IPS-NIHi7 (cell line): ENCODE data around the gene KCNJ6.
"Not testable (repeated sequence)": the region's sequence is repeated elsewhere in the genome, so short reads cannot be mapped to it uniquely, and the experiment has no call there.

Experiments
- DNase-seq: peaks from one replicate; pipeline ENCODE4 v3.0.0; 2012; ENCODE audit warnings: mixed read lengths; ENCODE audit errors: extremely low spot score

KCNJ6 gene

DNA sequence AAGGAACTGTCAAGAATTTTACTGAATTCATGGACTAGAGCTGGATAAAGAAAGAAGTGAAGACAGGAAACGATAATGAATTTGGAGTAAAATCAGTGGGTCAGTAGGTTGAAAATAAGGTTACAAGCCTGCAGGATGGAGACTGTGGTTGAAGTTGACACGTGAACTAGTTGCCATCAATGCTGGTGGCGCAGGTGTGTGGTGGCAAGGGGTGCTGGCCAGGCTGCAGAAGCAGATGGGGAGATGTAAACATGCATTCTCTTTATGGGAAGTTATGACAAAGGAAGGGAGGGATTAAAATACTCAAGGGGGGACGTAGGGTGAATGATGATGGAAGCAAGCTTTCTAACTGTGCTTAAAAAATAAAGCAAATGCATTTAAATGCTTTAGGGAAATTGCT, 263.1 kb downstream of the KCNJ6 start:
- no peak for DNase-seq

DNA sequence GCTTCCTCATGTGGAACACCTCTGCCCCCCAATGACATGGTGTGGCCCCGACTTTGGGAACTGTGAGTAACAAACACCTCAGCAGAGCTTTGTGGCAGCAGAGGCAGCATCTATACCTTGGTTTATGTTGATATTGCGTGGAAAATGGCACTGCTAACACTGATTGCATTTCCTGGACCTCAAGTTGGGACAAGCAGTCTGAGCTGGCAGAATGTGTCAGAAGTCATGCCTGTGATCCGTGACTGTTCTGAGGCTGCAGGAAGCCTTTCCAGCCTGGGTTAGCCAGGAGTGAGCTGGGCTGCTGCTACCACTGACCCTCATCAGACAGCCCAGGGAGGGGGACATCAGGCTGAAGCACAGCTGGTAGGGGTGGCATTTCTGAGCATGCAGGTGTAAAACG, 268.5 kb downstream of the KCNJ6 start:
- DNase-seq = no peak

DNA sequence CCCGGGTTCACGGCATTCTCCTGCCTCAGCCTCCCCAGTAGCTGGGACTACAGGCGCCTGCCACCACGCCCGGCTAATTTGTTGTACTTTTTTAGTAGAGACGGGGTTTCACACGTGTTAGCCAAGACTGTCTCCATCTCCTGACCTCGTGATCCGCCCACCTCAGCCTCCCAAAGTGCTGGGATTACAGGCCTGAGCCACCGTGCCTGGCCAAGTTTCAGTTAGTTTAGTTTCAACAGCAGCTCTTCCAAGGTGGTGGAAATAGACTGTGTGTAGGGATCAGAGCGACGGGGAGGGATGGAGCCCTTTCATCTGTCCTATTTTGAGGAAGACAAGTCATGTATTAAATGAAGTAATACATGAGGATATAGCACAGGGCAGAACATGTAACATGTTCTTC, 269.5 kb downstream of the KCNJ6 start:
- DNase-seq = not testable (repeated sequence)

DNA sequence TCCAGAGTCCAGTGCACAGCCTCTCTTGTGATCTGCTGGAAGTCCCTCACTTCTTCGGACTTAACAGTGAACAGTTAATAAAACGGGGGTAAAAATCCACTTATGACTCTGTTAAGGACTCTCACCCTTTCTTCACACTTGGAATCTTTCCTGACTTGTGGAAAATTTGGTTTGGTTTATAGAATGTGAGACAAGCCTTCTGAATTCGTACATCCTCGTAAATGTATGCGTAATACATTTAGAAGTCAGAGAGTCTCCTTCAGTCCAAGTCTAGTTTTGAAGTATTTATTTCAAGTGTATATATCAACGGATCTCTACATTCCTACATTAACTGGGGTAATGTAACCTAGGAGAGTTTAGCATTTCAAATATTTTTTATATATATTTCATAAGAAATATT, 270.4 kb downstream of the KCNJ6 start:
- DNase-seq = no peak

DNA sequence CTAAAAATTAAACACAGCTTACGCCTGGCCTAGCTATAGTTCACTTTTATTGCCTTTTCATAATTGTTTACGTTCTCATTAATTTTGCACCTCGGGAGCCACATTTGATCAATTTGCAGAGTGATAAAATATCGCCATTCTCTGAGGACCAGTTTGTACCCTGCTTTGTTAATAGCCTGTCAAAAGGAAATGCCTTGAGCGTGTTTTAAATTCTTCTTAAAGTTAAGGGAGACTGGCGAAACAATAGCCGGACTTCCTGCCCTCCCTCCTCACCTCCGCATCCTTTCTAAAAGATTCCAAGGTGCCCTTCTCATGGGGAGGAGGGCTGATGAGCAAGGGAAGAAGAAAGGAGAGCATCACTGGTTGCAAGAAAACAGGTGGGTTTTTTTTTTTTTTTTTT, 271.6 kb downstream of the KCNJ6 start:
- no peak for DNase-seq

DNA sequence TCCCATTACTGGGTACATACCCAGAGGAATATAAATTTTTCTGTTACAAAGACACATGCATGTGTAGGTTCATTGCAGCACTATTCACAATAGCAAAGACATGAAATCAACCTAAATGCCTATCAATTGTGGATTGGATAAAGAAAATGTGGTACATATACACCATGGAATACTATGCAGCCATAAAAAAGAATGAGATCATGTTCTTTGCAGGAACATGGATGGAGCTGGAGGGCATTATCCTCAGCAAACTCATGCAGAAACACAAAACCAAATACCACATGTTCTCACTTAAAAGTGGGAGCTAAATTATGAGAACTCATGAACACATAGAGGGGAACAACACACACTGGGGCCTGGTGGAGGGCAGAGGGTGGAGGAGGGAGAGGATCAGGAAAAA, 272.4 kb downstream of the KCNJ6 start:
- not testable (repeated sequence) for DNase-seq

DNA sequence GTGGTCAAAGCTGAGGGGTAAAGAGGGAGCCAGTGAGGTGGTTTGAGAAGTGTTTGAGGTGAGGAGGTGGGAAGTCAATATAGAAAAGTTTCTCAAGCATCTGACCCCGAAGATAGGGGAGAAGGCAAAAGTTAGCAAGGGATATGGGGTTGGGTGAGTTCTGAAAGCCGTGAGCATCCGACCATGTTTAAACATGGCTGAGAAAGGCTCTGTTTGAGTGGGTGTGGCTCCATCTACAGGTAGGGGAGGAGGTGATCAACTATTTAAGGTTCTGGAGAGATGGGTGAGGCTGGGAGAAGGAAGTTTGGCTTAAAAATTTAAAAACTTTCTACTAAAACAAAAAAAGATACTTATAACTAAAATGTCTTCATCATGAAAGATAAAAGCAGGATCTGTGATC, 273.8 kb downstream of the KCNJ6 start:
- DNase-seq = peak; percentile 73

DNA sequence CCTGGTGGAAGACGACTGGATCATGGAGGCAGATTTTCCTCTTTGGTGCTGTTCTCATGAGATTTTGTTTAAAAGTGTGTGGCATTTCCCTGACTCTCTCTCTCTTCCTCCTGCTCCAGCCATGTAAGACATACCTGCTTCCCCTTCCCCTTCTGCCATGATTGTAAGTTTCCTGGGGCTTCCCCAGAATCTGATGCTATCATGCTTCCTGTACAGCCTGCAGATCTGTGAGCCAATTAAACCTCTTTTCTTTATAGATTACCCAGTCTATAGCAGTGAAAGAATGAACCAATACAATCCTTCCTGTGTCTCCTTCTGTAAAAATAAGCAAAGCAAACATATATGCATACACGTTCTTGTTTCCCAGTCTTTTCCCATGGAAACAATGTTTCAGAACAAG, 276.5 kb downstream of the KCNJ6 start:
- no peak for DNase-seq

DNA sequence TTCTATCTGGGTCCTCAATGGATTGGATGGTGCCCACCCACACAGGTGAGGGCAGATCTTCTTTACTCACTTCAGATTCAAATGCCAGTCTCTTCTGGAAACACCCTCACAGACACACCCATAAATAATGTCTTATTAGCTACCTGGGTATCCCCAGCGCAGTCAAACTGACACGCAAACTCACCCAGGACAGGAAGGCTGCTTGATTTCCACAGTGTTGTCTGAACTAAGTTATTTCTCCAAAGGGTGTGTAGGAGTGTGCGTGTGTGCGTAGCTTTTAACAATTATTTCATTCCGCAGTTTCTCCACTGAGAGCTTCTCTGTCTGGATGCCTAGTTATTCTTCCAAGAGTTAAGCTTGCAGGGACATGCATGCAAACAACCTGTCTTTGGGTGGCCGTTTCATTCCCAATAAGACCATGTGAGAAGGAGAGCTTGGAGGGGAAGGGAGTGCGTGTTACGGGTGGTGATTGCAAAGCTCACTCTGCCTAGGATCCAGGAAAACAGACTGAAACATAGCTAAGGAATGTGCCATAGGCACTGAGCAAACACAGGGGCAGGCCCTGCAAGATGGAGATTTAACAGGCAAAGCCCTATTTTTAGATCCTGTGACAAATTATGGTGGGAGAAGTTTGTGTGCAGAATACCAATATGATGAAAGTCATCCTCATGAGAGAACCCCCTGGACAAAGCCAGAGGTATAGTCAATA, 280.0 kb downstream of the KCNJ6 start:
- no peak for DNase-seq

DNA sequence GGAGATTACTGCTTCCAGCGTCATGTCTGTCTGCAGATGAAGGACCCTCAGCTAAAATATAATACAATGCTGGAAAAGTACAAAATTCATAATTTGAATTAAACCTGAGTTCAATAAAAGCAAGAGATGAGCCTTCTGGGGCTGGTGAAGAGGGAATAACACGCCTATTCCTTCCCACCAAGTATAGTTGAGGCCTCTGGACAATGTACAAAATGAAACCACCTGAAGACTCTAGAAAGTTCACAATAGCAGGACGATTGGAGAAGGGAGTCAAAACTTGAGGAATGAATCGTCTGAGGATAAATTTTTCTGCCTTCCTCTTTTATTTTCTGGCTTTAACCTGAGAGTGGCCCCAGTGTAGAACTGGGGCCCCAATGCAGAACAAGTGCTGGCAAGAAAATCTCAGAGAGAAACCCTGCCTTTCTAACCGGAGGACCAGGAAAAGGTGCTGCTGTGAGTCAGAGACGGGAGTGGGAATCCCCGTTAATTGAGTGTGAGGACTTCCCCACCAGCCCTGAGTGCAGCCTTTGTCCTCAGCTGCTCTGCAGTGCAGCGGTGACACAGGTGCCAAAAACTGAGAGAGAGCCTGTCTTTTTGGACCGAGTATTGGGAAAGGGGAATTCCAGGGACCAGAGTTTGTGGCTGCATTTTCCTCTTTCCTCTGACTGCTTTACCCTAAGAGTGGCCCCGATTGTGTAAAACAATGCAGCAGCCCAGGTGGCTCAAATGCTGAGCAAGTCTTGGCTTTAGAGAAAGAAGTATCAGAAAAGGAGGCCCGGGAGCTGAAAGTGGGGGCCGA, 284.7 kb downstream of the KCNJ6 start:
- DNase-seq = peak; percentile 35

DNA sequence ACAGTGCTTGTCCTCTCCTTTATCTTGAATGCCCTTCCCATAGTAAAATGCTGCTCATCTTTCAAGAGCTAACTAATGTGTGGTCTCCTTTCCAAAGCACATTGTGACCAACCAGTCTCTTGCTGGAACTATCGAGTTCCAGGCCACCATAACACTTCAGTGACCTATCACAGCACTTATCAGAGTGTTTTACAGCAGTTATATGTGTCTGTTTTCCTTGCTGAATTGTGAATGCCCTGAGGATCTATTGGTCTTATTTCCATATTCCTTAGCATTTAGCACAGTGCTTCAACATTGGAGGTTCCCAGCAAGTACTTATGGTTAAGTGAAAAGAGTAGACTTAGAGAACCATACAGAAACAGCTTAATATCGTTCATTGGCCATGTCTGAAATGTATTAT, 285.4 kb downstream of the KCNJ6 start:
- DNase-seq = no peak

DNA sequence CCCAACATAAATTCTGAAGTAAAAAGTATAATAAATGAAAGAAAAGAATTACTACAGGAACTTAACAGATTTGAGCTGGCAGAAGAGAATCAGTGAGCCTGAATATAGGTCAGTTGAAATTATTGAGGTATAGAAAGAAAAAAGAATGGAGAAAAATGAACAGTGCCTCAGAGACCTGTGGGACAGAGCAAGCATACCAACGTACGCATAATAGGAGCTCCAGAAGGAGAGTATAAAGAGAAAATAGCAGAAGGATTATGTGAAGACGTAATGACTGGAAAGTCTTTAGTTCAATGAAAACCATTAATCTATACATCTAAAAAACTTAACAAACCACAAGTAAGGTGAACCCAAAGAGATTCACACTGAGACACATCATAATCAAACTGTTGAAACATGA, 287.9 kb downstream of the KCNJ6 start:
- no peak for DNase-seq

DNA sequence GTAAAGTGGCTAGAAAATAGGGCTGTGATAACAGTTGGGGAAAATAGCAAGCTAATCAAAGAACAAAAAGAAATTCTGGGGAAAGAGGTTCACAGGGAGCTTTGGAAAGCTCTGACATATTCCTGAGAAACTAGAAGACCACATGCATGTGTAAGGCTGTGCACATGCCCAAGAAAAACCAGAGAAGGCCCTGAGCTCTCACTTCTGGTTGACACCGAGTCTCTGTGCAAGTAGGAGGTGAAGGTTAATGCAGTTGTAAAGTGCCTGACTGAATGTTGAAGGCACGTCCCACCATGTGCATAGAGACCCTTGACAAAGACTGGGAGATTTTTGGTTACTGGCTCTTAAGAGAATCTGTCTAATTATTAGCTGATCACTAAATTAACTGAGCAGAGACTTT, 288.7 kb downstream of the KCNJ6 start:
- no peak for DNase-seq

DNA sequence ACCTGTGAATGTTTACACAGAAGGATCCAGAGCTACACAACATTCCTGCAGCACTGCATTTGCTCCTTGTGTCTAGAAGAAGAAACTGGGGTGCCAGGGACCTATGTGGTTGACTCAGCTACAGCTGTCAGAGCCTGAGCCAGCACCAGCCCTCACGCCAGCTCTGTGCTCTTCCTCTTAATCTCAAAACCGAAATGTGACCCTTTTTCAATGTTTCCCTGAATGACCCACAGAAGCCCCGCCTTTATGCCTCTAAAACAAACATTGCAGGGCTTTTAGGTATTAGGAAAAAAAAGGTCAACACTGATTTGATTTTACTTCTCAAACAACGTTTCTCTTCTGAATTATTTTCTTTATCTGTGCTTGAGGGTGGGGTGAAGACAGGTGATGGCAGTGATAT, 289.2 kb downstream of the KCNJ6 start:
- no peak for DNase-seq

DNA sequence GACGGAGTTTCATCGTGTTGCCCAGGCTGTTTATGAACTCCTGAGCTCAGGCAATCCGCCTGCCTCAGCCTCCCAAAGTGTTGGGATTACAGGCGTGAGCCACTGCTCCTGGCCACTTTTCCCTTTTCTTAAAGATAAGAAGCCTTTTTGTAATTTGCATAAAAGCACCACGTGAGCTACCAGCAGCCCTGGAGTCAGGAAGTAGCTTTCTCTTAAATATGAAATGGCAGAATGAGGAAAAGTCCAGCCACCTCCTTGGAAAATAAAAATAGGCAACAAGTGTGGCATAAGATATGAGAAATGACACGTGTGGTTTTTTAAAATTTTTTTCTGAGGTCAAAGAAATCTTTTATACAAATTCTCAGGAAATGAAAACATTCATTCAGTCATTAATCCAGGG, 289.9 kb downstream of the KCNJ6 start:
- no peak for DNase-seq

DNA sequence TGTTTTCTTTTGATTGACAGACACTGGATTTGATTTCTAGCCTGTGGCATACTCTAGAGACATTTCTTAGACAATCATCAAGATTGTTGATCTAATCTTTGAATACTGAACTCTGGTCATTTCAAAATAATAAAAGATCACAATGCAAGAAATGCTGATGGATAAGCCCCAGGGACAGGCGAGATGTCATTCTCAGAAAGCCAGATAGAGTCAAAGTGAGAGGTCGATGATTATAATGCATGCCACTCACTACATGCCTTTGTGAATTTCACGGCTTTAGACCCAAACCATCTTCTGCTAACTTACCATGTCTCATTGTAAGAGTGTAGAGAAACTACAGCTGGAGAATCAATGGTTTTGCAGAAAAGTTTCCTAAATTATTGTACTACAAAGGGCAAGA, 292.6 kb downstream of the KCNJ6 start:
- no peak for DNase-seq

DNA sequence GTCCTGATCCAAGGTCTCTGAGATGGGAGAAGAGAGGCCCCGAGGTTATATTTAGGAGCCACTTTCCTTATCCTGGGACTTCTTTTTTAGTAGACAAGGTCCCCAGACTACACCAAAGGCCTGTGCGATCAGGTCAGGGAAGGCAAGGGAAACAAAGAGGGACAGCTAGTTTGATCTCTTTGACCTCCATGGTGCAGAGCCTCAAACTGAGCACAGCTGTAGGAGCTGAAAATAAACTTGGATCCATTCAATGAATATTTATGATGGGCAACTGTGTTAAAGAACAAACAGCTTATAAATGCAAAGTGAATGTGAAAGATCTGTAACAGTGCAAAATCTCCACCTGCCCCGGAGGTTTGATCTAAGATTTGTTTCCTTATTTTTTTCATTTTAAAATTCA, 293.1 kb downstream of the KCNJ6 start:
- no peak for DNase-seq

DNA sequence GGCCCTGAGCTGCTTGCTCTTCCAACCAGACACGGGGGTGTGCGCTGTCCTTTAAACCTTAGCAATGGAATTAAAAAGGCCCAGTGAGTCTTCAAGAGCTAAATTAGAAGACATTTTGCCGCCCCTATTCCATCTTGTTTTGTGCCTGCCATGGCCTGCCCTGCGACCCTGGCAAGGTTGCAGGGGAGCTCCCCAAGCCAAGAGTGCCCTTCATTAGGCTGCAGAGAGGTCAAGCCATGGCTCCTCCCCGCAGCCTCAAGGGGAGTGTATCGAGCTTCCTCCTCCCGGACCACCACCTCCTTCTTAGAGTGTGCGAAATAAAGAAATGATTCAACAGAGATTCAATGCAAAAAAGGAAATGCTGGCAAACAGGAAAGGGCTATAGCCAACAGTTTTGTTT, 293.5 kb downstream of the KCNJ6 start:
- no peak for DNase-seq

DNA sequence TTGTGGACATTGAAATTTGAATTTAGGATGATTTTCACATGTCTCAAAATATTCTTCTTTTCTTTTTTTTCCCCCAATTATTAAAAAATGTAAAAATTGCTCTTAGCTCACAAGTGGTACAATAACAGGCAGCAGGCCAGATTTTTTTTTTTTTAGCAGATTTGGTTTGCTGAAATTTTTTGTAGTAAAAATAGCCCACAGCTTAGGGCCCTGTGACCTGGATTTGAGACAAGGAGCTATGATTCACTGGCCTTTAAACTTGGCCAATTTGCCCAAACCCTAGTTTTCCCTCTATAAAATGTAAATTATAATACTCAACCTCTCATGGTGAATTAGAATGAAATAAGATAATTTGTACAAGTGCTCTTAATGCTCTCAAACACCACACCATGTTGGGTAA, 295.9 kb downstream of the KCNJ6 start:
- DNase-seq = no peak

DNA sequence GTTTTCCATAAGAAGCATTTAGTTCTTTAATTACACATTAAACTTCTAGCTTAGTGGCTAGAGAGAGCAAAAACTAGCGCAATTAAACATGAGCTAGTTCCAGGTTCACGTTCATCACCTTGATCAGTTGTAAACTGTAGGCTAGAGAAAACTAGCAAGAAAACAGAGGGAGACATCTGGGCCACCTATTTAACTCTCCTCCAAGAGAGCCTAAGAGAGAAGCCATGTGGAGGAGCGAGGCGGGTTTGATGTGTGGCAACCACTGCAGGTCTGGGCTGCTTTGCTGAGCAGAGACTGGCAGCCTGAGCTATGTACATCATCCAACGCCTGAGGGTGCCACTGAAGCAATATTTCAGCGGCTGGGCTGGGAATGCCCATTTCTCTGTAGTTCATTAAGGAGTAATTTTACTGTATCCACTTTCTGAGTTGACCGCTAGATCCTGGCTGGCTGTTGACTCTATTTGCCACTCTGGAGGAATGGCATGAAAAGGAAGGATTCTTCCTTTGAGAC, 296.7 kb downstream of the KCNJ6 start:
- no peak for DNase-seq

DNA sequence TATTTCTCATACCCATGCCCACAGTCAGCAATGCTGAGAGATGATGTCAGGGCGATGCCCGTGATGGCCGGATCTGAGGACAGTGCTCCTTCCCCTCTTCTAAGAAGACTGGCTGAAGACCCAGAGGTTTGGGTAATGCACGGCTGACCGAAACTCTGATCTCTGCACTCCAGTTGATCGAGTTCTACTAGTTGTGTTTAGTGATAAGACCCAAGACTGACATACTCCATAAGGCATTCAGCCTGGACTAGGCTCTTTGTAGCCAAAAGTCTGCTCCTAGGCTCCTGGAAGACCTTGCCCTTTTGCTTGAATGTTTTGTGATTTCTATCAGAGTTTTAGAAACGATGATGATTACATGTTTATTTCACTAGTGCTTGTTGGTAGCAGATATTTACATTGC, 298.2 kb downstream of the KCNJ6 start:
- no peak for DNase-seq

DNA sequence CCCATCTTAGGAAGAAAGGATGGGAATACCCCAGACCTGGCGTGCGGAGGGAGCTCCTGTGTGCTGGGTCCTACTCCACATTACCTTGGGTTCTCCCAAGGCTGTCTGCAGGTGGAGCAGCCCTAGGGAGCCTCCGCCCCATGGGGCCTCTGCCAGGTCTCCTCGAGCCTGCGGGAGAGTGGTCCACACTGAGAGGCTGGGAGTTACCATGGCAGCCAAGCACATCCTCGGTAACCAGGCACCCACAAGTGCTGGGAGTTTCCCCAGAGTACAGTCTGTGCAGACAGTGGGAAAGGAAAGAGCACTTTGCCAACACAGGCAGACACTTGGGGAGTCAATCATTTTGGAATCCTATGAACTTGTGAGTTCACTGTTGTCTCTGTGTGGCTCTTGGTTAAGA, 300.3 kb downstream of the KCNJ6 start:
- DNase-seq = no peak

DNA sequence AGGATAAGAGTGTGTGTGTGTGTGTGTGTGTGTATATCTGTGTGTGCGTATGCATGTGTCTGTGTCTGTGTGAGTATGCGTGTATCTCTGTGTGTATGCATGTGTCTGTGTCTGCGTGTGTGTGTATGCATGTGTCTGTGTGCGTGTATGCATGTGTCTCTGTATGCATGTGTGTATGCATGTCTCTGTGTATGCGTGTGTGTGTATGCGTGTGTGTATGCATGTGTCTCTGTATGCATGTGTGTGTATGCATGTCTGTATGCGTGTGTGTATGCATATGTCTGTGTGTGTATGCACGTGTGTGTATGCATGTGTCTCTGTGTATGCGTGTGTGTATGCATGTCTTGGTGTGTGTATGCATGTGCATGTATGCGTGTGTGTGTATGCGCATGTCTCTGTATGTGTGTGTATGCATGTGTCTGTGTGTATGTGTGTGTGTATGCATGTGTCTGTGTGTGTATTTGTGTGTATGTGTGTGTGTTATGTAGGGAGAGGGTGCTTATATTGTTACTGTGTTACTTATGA, 301.8 kb downstream of the KCNJ6 start:
- no peak for DNase-seq
